Caco-2 (cell line): Measurements from ENCODE around the gene FRMD6. TPM values are rescaled to one million over a fixed set of nuclear protein-coding genes. Genes with fewer than 3 reads are reported as not detected.

ENCODE experiments used
- BruUV-seq: library from RNA; stranded (reverse); fragments of 400-500 nt; replicated peaks from 2 replicates; lab custom pipeline; 2021; lab: Mats Ljungman, UMichigan
- CTCF ChIA-PET: fragments of 300-600 bp; sonication (Branson Sonifier 250); formaldehyde crosslinking; loops from one replicate; lab custom pipeline; 2022; ENCODE audit warnings: antibody characterized with exemption; lab: Charles Lee
- POLR2A ChIA-PET: fragments of 300-600 bp; sonication (Branson Sonifier 250); formaldehyde crosslinking; loops from one replicate; lab custom pipeline; 2022; ENCODE audit warnings: antibody characterized with exemption; lab: Charles Lee
- DNase-seq, 2 experiments: peaks; one replicate each; pipeline versions ENCODE4 v3.0.0 to v3.0.0-alpha.2; 2020 to 2022
- H3K27me3 ChIP-seq: replicated peaks from 2 replicates; pipeline ENCODE4 v1.6.0; 2011; ENCODE audit warnings: low read length; ENCODE audit not compliant: control insufficient read depth, insufficient read depth
- H3K36me3 ChIP-seq: 2 replicates; pipeline ENCODE4 v1.5.1; 2011; ENCODE audit warnings: low read length; ENCODE audit not compliant: control insufficient read depth, insufficient read depth
- H3K4me1 ChIP-seq: fragments of 250-450 bp; sonication (Bioruptor Pico); 2 replicates; pipeline ENCODE4 v1.5.1; 2020; ENCODE audit warnings: mild to moderate bottlenecking
- H3K4me3 ChIP-seq: 2 replicates; pipeline ENCODE4 v1.5.1; 2011; ENCODE audit warnings: low read depth, mild to moderate bottlenecking, control low read depth, low read length
- H3K9me3 ChIP-seq: fragments of 250-450 bp; sonication (Bioruptor Pico); 2 replicates; pipeline ENCODE4 v1.5.1; 2020; ENCODE audit warnings: mild to moderate bottlenecking, moderate library complexity
- H3K27ac Mint-ChIP-seq: one replicate; pipeline ENCODE4 v1.8.0; 2022; ENCODE audit warnings: mixed read lengths; ENCODE audit not compliant: unreplicated experiment
- H3K27me3 Mint-ChIP-seq: one replicate; pipeline ENCODE4 v1.8.0; 2022; ENCODE audit warnings: mixed read lengths; ENCODE audit not compliant: insufficient read depth, unreplicated experiment
- H3K36me3 Mint-ChIP-seq: one replicate; pipeline ENCODE4 v1.8.0; 2022; ENCODE audit warnings: mild to moderate bottlenecking, mixed read lengths; ENCODE audit not compliant: insufficient read depth, unreplicated experiment
- H3K4me1 Mint-ChIP-seq: one replicate; pipeline ENCODE4 v1.8.0; 2022; ENCODE audit warnings: low read depth, mixed read lengths; ENCODE audit not compliant: unreplicated experiment
- H3K4me3 Mint-ChIP-seq: one replicate; pipeline ENCODE4 v1.8.0; 2022; ENCODE audit warnings: mild to moderate bottlenecking, moderate library complexity, mixed read lengths; ENCODE audit not compliant: unreplicated experiment
- H3K9me3 Mint-ChIP-seq: one replicate; pipeline ENCODE4 v1.8.0; 2022; ENCODE audit warnings: mixed read lengths; ENCODE audit not compliant: unreplicated experiment
- intact Hi-C: fragments of 100-400 bp; cut with micrococcal nuclease; formaldehyde crosslinking; loops from one replicate; pipeline ENCODE4 v1.10.0; 2022; ENCODE audit not compliant: unreplicated experiment
- total RNA-seq: library from RNA; stranded (reverse); gene quantifications from 2 replicates; pipeline ENCODE4 v1.2.3, GENCODE V29; 2022
- TF ChIP-seq, protein P1 (sequence below), 2 experiments: fragments of 200-600 bp in 1 of 2; IDR thresholded peaks; 1 replicate in 1 of 2; 2 replicates in 1 of 2; pipeline versions ENCODE4 v1.5.1 to v1.8.0; 2011 to 2022; ENCODE audit warnings: antibody characterized with exemption in 1 of 2, control low read depth in 1 of 2, inconsistent platforms in 1 of 2, low read depth in 1 of 2, low read length in 1 of 2, mild to moderate bottlenecking in 1 of 2, moderate library complexity in 1 of 2; ENCODE audit not compliant: insufficient read depth in 1 of 2, severe bottlenecking in 1 of 2, unreplicated experiment in 1 of 2

FRMD6 gene
- total RNA-seq, 1 experiment from 2014 or later, result 35.7 TPM

DNA sequence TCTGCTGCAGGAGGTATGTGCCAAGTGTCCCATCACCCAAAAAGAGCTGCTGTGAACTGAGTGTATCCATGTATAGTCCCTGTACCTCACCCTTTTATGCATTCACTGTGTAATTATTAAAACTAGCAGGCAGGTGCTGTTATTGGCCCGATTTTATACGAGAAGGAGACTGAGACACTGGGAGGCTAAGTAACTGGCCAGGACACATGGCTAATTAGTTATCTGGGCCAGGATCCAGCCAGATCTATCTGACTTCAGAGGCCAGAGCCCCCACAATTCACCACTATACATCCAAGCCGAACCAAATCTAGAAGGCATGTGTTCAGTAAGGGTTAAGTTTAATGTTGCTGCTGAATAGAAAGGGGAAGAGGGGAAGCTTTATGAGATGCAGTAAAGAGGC, 73.4 kb downstream of the FRMD6 start:
- intact Hi-C loops, result no loop called here
- CTCF ChIA-PET, result no interaction called here
- Mint-ChIP-seq H3K9me3 (no peaks in the 10 kb centered on the region), H3K36me3 (peaks cover 74% of the 10 kb centered on the region), H3K4me1 (no peaks in the 10 kb centered on the region), H3K27me3 (no peaks in the 10 kb centered on the region), H3K4me3 (no peak overlapping the region), H3K27ac (no peak overlapping the region)
- no peaks in the 10 kb centered on the region for H3K27me3 ChIP-seq
- H3K4me3 ChIP-seq, result no peak overlapping the region
- TF ChIP-seq, protein P1, sequence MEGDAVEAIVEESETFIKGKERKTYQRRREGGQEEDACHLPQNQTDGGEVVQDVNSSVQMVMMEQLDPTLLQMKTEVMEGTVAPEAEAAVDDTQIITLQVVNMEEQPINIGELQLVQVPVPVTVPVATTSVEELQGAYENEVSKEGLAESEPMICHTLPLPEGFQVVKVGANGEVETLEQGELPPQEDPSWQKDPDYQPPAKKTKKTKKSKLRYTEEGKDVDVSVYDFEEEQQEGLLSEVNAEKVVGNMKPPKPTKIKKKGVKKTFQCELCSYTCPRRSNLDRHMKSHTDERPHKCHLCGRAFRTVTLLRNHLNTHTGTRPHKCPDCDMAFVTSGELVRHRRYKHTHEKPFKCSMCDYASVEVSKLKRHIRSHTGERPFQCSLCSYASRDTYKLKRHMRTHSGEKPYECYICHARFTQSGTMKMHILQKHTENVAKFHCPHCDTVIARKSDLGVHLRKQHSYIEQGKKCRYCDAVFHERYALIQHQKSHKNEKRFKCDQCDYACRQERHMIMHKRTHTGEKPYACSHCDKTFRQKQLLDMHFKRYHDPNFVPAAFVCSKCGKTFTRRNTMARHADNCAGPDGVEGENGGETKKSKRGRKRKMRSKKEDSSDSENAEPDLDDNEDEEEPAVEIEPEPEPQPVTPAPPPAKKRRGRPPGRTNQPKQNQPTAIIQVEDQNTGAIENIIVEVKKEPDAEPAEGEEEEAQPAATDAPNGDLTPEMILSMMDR (IDR thresholded peaks at IDR 0.05; ENCODE audit: insufficient read depth in 1 of 2, low read depth in 1 of 2, low read length in 1 of 2, severe bottlenecking in 1 of 2, unreplicated experiment in 1 of 2), result no peak
- POLR2A ChIA-PET, result no interaction called here
- H3K4me1 ChIP-seq, result no peaks in the 10 kb centered on the region
- H3K9me3 ChIP-seq, result no peaks in the 10 kb centered on the region
- DNase-seq, result no peak
- no peaks in the 10 kb centered on the region; the same call in none of the 2 replicates for H3K36me3 ChIP-seq
- no TSS peak for BruUV-seq

GRCh38 chr14:51726166-51726899, 74.6 kb downstream of the FRMD6 start:
- Histone ChIP-seq H3K9me3 (no peaks in the 10 kb centered on the region), H3K4me3 (no peak overlapping the region), H3K36me3 (no peaks in the 10 kb centered on the region; the same call in none of the 2 replicates), H3K4me1 (no peaks in the 10 kb centered on the region), H3K27me3 (no peaks in the 10 kb centered on the region)
- Mint-ChIP-seq H3K27me3 (no peaks in the 10 kb centered on the region), H3K27ac (peak overlapping the region; percentile 7), H3K36me3 (peaks cover 64% of the 10 kb centered on the region), H3K4me1 (no peaks in the 10 kb centered on the region), H3K4me3 (no peak overlapping the region), H3K9me3 (no peaks in the 10 kb centered on the region)
- TF ChIP-seq, protein P1 (IDR thresholded peaks at IDR 0.05; ENCODE audit: insufficient read depth in 1 of 2, low read depth in 1 of 2, low read length in 1 of 2, severe bottlenecking in 1 of 2, unreplicated experiment in 1 of 2), result no peak
- DNase-seq, result no peak
- no TSS peak for BruUV-seq
- ChIA-PET CTCF (no interaction called here), POLR2A (no interaction called here)
- intact Hi-C loops, result no loop called here

DNA sequence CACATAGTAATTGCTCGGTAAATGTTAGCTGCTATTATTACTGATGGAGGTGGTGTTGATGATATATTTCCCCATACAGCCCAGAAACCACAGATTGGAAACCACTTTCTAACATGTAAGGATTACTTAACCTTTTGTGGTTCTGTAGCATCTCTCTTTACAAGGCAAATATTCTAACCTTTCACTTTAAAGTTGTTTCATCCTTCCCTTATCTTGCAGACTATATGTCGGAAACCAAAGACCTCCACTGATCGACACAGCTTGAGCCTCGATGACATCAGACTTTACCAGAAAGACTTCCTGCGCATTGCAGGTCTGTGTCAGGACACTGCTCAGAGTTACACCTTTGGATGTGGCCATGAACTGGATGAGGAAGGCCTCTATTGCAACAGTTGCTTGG, 75.8 kb downstream of the FRMD6 start:
- no peaks in the 10 kb centered on the region for H3K27me3 Mint-ChIP-seq
- no peaks in the 10 kb centered on the region; the same call in none of the 2 replicates for H3K36me3 ChIP-seq
- no peak overlapping the region for H3K4me3 ChIP-seq
- BruUV-seq, result no TSS peak
- H3K36me3 Mint-ChIP-seq, result peaks cover 61% of the 10 kb centered on the region
- TF ChIP-seq, protein P1 (IDR thresholded peaks at IDR 0.05; ENCODE audit: insufficient read depth in 1 of 2, low read depth in 1 of 2, low read length in 1 of 2, severe bottlenecking in 1 of 2, unreplicated experiment in 1 of 2), result no peak
- H3K9me3 ChIP-seq, result no peaks in the 10 kb centered on the region
- CTCF ChIA-PET, result no interaction called here
- no peaks in the 10 kb centered on the region for H3K9me3 Mint-ChIP-seq
- H3K4me1 ChIP-seq, result no peaks in the 10 kb centered on the region
- POLR2A ChIA-PET, result no interaction called here
- DNase-seq, result no peak
- no peaks in the 10 kb centered on the region for H3K27me3 ChIP-seq
- H3K27ac Mint-ChIP-seq, result no peak overlapping the region
- H3K4me1 Mint-ChIP-seq, result no peaks in the 10 kb centered on the region
- no peak overlapping the region for H3K4me3 Mint-ChIP-seq
- intact Hi-C loops, result no loop called here
